ENCODE results near the gene RET. TPM values are rescaled to one million over a fixed set of nuclear protein-coding genes. Genes with fewer than 3 reads are reported as not detected.

The RET gene
- total RNA-seq, 6 experiments from 2014 or later: 0.53 to 10.2 (median 1.4) TPM

GRCh38 chr10:43056568-43057011, 20.3 kb upstream of the RET start:
- TF ChIP-seq POLR2A (IDR thresholded peaks at IDR 0.05): no peak
- no peak for TF ChIP-seq CTCF (IDR thresholded peaks at IDR 0.05)
- no peak for ATAC-seq
- Histone ChIP-seq H3K4me3 (no peak overlapping the region), H3K9me3 (no peaks in the 10 kb centered on the region), H3K4me1 (peaks cover 0 to 47% (median 21%) of the 10 kb centered on the region in 4 donors), H3K36me3 (no peaks in the 10 kb centered on the region), H3K27me3 (no peaks in the 10 kb centered on the region), H3K27ac (peak overlapping the region in 2 of 3 donors; percentile 2 to 35)
- no peak for DNase-seq
- intact Hi-C loops (cut with DNase I): no loop called here
- 46% methylated on average over 2 of the region's 5 CpGs for WGBS (ENCODE audit: insufficient coverage, low coverage, low lambda C conversion rate, missing lambda C conversion rate)

- no peaks in the 10 kb centered on the region for H3K9me3 ChIP-seq
- ATAC-seq: no peak
- H3K27me3 ChIP-seq: no peaks in the 10 kb centered on the region
- H3K4me1 ChIP-seq: peaks cover 0 to 47% (median 21%) of the 10 kb centered on the region in 4 donors
- peak in 2 of 3 donors; percentile 4 to 19 for DNase-seq
- TF ChIP-seq POLR2A (IDR thresholded peaks at IDR 0.05) (no peak), CTCF (IDR thresholded peaks at IDR 0.05) (no peak)
- H3K4me3 ChIP-seq: no peak overlapping the region
- intact Hi-C loops (cut with DNase I): no loop called here
- no peak overlapping the region for H3K27ac ChIP-seq
- 60% methylated on average over 1 of the region's 7 CpGs for WGBS (ENCODE audit: insufficient coverage, low coverage, low lambda C conversion rate, missing lambda C conversion rate)
- H3K36me3 ChIP-seq: no peaks in the 10 kb centered on the region
Measured at GRCh38 chr10:43057231-43057711, 19.6 kb upstream of the RET start.

- intact Hi-C loops (cut with DNase I): no loop called here
- Histone ChIP-seq H3K9me3 (no peaks in the 10 kb centered on the region), H3K4me3 (no peak overlapping the region), H3K27ac (no peak overlapping the region), H3K4me1 (peaks cover 0 to 47% (median 21%) of the 10 kb centered on the region in 4 donors), H3K27me3 (no peaks in the 10 kb centered on the region), H3K36me3 (no peaks in the 10 kb centered on the region)
- TF ChIP-seq POLR2A (IDR thresholded peaks at IDR 0.05) (no peak), CTCF (IDR thresholded peaks at IDR 0.05) (no peak)
- ATAC-seq (no peak), DNase-seq (peak in 1 of 3 donors; percentile 24)
- WGBS (ENCODE audit: insufficient coverage, low coverage, low lambda C conversion rate, missing lambda C conversion rate): 81% methylated on average over 6 of the region's 9 CpGs
Measured at GRCh38 chr10:43057831-43058340, 19.0 kb upstream of the RET start.

- H3K27ac ChIP-seq: no peak overlapping the region
- H3K27me3 ChIP-seq: no peaks in the 10 kb centered on the region
- no peak for ATAC-seq
- no peak overlapping the region for H3K4me3 ChIP-seq
- H3K36me3 ChIP-seq: no peaks in the 10 kb centered on the region
- peaks cover 0 to 47% (median 19%) of the 10 kb centered on the region in 4 donors for H3K4me1 ChIP-seq
- TF ChIP-seq POLR2A (IDR thresholded peaks at IDR 0.05) (no peak), CTCF (IDR thresholded peaks at IDR 0.05) (no peak)
- DNase-seq: peak in 2 of 3 donors; percentile 15 to 43
- no peaks in the 10 kb centered on the region for H3K9me3 ChIP-seq
- intact Hi-C loops (cut with DNase I): no loop called here
- no CpG with 5 or more reads among the region's 13 CpGs for WGBS (ENCODE audit: insufficient coverage, low coverage, low lambda C conversion rate, missing lambda C conversion rate)
Measured at GRCh38 chr10:43058716-43059335, 18.0 kb upstream of the RET start.

Measured in right lobe of liver (tissue), 6 donors.